Measurements from ENCODE around the gene ACSS3. TPM values are rescaled to one million over a fixed set of nuclear protein-coding genes. Genes with fewer than 3 reads are reported as not detected.
"Not testable (repeated sequence)": the region's sequence is repeated elsewhere in the genome, so short reads cannot be mapped to it uniquely, and the experiment has no call there.

ACSS3 gene
- polyA plus RNA-seq, 3 donors from 2014 or later = not detected

DNA sequence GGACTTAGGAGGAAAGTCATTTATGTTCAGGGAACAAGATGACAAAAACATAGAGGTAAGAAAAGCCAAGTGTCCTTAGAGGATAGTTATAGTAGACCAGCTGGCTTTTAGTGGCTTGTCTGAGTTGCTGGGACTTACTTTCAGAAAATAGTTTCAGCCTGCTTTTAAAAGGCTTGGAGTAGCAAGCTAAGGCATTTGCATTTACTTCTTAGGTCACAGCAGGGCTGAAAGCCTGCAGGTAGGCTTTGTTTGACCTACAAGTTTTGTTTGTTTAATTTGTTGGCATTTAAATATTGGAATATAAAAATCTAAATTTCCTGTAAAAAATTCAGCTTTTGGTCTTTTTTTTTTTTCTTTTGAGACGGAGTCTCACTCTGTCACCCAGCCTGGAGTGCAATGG is 5.1 kb downstream of the ACSS3 start:
- H3K27ac Mint-ChIP-seq = no peak overlapping the region
- DNase-seq = no peak
- no peaks in the 10 kb centered on the region for H3K36me3 Mint-ChIP-seq
- peaks cover 4 to 24% (median 6%) of the 10 kb centered on the region in 6 donors for H3K9me3 Mint-ChIP-seq
- peaks cover 0 to 3% (median 1%) of the 10 kb centered on the region in 3 donors for H3K27me3 Mint-ChIP-seq (ENCODE audit: low read depth in 3 of 3)
- no peak overlapping the region for H3K4me3 Mint-ChIP-seq
- no peaks in the 10 kb centered on the region for H3K4me1 Mint-ChIP-seq

DNA sequence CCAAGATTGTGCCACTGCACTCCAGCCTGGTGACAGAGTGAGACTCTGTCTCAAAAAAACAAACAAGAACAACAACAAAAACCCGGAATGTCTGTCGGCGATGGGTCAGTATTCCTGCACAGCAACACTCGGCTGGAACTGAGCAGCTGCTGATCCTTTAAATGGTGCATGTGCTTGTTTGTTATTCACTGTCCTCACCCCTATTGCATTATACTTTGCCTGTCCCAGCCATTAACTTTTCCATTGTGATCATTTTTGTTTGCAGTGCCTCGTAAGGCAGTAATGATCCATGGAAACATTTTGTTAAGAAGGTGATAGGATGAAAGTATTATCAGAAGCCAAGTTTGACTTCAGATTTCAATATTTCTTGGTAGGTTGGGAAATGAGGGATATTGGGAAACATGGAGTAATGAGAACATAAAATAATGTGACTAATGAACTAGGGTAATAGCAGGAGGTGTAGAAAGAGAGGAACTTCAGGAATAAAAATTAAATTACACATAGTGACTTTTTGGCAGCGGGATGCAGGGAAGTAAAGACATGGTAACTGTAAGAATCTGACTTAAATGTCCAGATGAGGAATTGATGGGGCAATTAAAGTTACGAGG is 6.1 kb downstream of the ACSS3 start:
- no peak overlapping the region for H3K27ac Mint-ChIP-seq
- peaks cover 4 to 19% (median 6%) of the 10 kb centered on the region in 6 donors for H3K9me3 Mint-ChIP-seq
- H3K4me1 Mint-ChIP-seq = no peaks in the 10 kb centered on the region
- no peaks in the 10 kb centered on the region for H3K36me3 Mint-ChIP-seq
- H3K27me3 Mint-ChIP-seq (ENCODE audit: low read depth in 3 of 3) = peaks cover 0 to 2% (median 0%) of the 10 kb centered on the region in 3 donors
- no peak for DNase-seq
- H3K4me3 Mint-ChIP-seq = no peak overlapping the region

DNA sequence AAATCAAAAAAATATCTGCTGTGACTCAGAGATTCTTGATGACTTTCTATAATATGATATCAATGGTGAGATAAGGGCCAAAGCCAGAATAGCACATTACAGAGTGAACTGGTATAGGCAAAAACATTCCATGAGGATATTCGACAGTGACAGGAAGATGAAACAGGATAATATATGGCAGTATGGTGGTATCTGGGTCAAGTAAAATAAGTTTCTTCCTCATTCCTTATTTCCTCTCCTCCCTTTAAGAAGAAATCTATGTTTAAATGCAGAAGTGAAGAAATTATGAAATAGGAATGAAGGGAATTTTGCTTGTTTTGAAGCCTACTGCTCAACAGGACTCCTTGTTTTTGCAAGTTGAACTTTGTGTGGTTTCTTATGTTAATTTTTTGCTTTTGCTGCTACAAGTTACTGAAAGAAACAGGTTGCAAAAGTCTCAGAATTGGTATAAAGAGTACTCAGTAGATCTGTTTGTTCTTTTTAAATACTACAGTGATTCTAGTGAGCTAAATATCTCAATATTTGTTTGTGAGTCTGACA is 7.0 kb downstream of the ACSS3 start:
- Mint-ChIP-seq H3K27me3 (ENCODE audit: low read depth in 3 of 3) (peaks cover 0 to 2% (median 0%) of the 10 kb centered on the region in 3 donors), H3K36me3 (no peaks in the 10 kb centered on the region), H3K9me3 (peaks cover 4 to 17% (median 5%) of the 10 kb centered on the region in 6 donors), H3K27ac (no peak overlapping the region), H3K4me1 (no peaks in the 10 kb centered on the region), H3K4me3 (no peak overlapping the region)
- DNase-seq = no peak

- Mint-ChIP-seq H3K4me3 (no peak overlapping the region), H3K36me3 (no peaks in the 10 kb centered on the region), H3K4me1 (no peaks in the 10 kb centered on the region), H3K9me3 (peaks cover 3 to 16% (median 6%) of the 10 kb centered on the region in 6 donors), H3K27ac (no peak overlapping the region), H3K27me3 (ENCODE audit: low read depth in 3 of 3) (peaks cover 0 to 2% (median 0%) of the 10 kb centered on the region in 3 donors)
- DNase-seq = no peak
Observed at GRCh38 chr12:81085832-81086231, 8.0 kb downstream of the ACSS3 start.

- Mint-ChIP-seq H3K27ac (no peak overlapping the region), H3K4me3 (no peak overlapping the region), H3K36me3 (no peaks in the 10 kb centered on the region), H3K9me3 (peaks cover 3 to 16% (median 6%) of the 10 kb centered on the region in 6 donors), H3K27me3 (ENCODE audit: low read depth in 3 of 3) (peaks cover 0 to 2% (median 0%) of the 10 kb centered on the region in 3 donors), H3K4me1 (no peaks in the 10 kb centered on the region)
- no peak for DNase-seq
Observed at GRCh38 chr12:81086342-81086741, 8.5 kb downstream of the ACSS3 start.

DNA sequence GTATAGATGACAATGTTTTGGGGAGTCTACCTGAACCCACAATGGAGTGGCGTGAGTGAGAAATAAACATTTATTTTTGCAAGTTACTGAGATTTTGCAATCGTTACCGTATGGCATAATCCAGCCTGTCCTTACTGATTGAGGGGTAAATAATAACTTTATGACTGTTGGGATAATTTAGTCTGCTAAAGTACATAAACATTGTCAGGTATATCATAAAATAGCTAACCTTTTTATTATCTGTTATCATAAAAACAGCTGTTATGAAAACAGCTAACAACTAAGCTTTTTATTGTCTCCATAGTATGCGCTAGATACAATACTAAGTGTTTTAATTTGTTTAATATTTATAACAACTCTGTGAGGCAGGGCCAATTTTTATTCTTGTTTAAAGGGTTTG is 10.3 kb downstream of the ACSS3 start:
- H3K27ac Mint-ChIP-seq = no peak overlapping the region
- peaks cover 0 to 16% (median 5%) of the 10 kb centered on the region in 6 donors for H3K9me3 Mint-ChIP-seq
- no peaks in the 10 kb centered on the region for H3K4me1 Mint-ChIP-seq
- no peak for DNase-seq
- peaks cover 0 to 2% (median 0%) of the 10 kb centered on the region in 3 donors for H3K27me3 Mint-ChIP-seq (ENCODE audit: low read depth in 3 of 3)
- H3K4me3 Mint-ChIP-seq = no peak overlapping the region
- H3K36me3 Mint-ChIP-seq = no peaks in the 10 kb centered on the region

DNA sequence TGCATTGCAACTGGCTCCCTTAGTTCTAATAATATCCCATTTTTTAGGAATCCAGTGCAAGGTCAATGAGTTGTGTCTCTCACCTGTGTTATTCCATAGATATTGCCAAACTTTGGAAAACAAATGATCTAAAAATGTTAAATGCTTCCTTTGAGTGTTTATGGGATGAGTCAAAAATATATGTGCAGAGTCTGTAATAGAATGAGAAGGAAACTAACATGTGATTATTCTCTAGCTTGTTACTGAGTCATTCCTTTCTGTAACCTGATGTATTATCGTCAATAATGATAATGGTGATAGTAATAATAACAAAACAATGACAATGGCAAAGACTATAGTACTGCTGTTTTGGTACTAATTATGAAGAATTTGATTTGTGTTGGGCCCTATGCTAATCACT is 11.5 kb downstream of the ACSS3 start:
- Mint-ChIP-seq H3K36me3 (no peaks in the 10 kb centered on the region), H3K4me3 (no peak overlapping the region), H3K9me3 (peaks cover 0 to 16% (median 4%) of the 10 kb centered on the region in 6 donors), H3K27me3 (ENCODE audit: low read depth in 3 of 3) (peaks cover 0 to 2% (median 0%) of the 10 kb centered on the region in 3 donors), H3K4me1 (no peaks in the 10 kb centered on the region), H3K27ac (no peak overlapping the region)
- DNase-seq = no peak

GRCh38 chr12:81092053-81092452 is 14.2 kb downstream of the ACSS3 start:
- DNase-seq = no peak
- peaks cover 0 to 10% (median 4%) of the 10 kb centered on the region in 6 donors for H3K9me3 Mint-ChIP-seq
- no peaks in the 10 kb centered on the region for H3K4me1 Mint-ChIP-seq
- no peaks in the 10 kb centered on the region for H3K36me3 Mint-ChIP-seq
- H3K27me3 Mint-ChIP-seq (ENCODE audit: low read depth in 3 of 3) = peaks cover 0 to 2% (median 0%) of the 10 kb centered on the region in 3 donors
- H3K4me3 Mint-ChIP-seq = no peak overlapping the region
- no peak overlapping the region for H3K27ac Mint-ChIP-seq

DNA sequence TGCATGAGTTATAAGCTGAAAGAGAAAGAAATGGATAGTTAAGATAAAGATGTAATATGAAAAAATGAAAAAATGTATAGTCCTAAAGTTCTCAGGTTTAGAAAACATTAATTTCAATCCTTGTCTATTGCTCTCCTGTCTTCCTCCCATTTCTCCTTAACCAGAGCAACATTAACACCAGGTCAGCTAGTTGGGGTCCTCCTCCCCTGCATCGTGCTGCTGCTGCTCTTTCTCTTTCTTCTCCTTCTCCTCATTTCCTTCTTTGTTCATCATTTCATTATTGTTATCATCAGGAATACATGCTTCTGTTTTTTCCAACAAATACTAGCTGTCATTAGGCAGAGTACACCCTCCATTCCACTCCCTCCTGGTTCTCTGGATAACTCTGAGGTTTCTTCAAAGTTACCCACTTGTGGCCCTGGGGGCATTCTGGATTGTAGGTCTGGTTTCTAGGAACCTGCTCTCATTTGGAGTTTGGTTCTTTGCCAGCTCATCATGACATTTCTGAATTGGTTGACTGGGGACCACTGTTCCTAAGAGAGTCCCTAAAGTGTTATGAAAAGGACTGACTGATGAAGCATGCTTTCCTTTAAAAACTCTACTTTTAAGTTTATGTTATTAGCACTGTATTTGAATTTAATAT is 17.0 kb downstream of the ACSS3 start:
- H3K27me3 Mint-ChIP-seq (ENCODE audit: low read depth in 3 of 3) = no peaks in the 10 kb centered on the region
- no peak overlapping the region for H3K27ac Mint-ChIP-seq
- H3K4me1 Mint-ChIP-seq = no peaks in the 10 kb centered on the region
- H3K4me3 Mint-ChIP-seq = no peak overlapping the region
- DNase-seq = no peak
- H3K36me3 Mint-ChIP-seq = no peaks in the 10 kb centered on the region
- peaks cover 0 to 11% (median 7%) of the 10 kb centered on the region in 6 donors for H3K9me3 Mint-ChIP-seq

DNA sequence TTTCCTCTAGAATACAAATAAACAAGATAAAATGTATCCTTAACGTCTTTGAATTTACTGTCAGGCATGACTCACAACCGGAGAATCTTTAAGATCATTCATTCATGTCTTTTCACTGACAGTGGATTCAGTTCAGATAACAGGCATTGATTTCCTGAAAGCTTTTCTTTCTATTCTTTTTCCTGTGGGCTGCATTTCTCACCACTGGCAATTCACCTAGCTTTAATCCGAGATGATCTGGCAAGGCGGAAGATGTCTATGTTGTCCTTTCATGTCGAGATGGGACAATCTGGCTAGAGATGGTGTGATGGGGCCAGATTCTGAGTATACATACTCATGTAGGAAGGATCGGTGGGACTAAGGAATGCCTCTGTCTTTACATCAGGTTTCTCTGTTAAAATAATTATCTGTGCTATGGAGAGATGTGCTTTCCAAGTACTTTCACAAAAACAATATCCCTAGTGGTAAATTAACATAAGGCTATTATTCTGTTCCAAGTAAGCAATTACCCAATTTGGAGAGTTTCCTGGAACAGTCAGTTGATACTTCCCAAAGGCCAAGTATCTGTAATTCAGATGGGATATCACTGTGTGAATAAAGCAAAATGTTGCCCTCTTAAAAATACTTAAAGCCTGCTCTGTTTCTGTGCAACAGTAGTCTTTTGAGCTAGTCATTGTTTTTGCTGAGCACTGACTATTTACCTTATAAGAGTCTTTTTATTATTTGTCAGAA is 17.8 kb downstream of the ACSS3 start:
- no peak overlapping the region for H3K4me3 Mint-ChIP-seq
- H3K36me3 Mint-ChIP-seq = no peaks in the 10 kb centered on the region
- peaks cover 2 to 15% (median 9%) of the 10 kb centered on the region in 6 donors for H3K9me3 Mint-ChIP-seq
- no peak overlapping the region for H3K27ac Mint-ChIP-seq
- no peaks in the 10 kb centered on the region for H3K27me3 Mint-ChIP-seq (ENCODE audit: low read depth in 3 of 3)
- H3K4me1 Mint-ChIP-seq = no peaks in the 10 kb centered on the region
- DNase-seq = no peak

DNA sequence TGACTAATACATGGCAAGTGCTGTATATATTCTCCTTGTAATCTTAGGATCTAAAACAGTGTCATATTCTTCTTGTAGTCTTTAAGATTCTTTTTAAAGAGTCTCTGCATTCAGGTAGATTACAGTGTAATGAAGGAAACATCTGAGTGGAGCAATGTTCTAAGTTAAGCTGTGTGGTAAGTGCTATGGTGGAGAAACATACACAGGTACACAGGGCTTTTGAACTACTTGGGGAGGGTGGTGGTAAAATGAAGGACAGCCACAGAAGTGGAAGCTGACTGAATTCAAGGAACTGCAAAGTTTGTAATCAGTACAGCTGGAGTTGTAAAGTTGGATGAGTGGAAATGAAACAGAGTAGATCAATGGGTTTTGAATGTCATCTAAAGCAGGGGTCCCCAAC is 27.8 kb downstream of the ACSS3 start:
- Mint-ChIP-seq H3K36me3 (no peaks in the 10 kb centered on the region), H3K4me3 (no peak overlapping the region), H3K27ac (no peak overlapping the region), H3K9me3 (peaks cover 5 to 18% (median 8%) of the 10 kb centered on the region in 6 donors), H3K4me1 (no peaks in the 10 kb centered on the region), H3K27me3 (ENCODE audit: low read depth in 3 of 3) (no peaks in the 10 kb centered on the region)
- DNase-seq = no peak

- DNase-seq = no peak
- H3K36me3 Mint-ChIP-seq = no peaks in the 10 kb centered on the region
- no peak overlapping the region for H3K4me3 Mint-ChIP-seq
- H3K4me1 Mint-ChIP-seq = no peaks in the 10 kb centered on the region
- no peak overlapping the region for H3K27ac Mint-ChIP-seq
- peaks cover 0 to 9% (median 5%) of the 10 kb centered on the region in 6 donors for H3K9me3 Mint-ChIP-seq
- H3K27me3 Mint-ChIP-seq (ENCODE audit: low read depth in 3 of 3) = no peaks in the 10 kb centered on the region
Observed at GRCh38 chr12:81114226-81114625, 36.3 kb downstream of the ACSS3 start.

- H3K36me3 Mint-ChIP-seq; H3K4me1 Mint-ChIP-seq; H3K4me3 Mint-ChIP-seq; H3K27ac Mint-ChIP-seq; H3K27me3 Mint-ChIP-seq (ENCODE audit: low read depth in 3 of 3); DNase-seq: not testable (repeated sequence)
- peaks cover 0 to 13% (median 4%) of the 10 kb centered on the region in 6 donors for H3K9me3 Mint-ChIP-seq
Observed at GRCh38 chr12:81119069-81119468, 41.2 kb downstream of the ACSS3 start.

DNA sequence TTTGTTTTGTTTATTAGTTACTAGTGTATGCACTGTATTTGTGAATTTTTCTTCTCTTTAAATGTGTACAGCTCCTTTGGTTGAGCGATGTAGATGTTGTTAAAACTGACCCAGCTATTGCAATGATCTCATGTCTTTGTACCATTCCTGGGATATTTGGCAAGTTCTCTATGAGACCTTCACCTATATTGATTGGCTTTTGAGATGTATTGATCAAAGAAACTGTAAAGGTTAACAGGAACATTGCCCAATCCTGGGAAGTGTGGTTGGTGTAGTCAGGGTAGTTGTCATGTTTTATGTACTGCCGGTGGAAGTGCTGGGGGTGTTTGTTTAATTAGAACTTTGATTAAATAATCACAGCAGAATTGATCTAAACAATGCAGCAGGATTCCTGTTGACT is 43.1 kb downstream of the ACSS3 start:
- no peak for DNase-seq
- no peak overlapping the region for H3K27ac Mint-ChIP-seq
- H3K4me3 Mint-ChIP-seq = no peak overlapping the region
- H3K9me3 Mint-ChIP-seq = peaks cover 0 to 24% (median 12%) of the 10 kb centered on the region in 6 donors
- no peaks in the 10 kb centered on the region for H3K27me3 Mint-ChIP-seq (ENCODE audit: low read depth in 3 of 3)
- H3K4me1 Mint-ChIP-seq = no peaks in the 10 kb centered on the region
- no peaks in the 10 kb centered on the region for H3K36me3 Mint-ChIP-seq
